ENCODE measurements around the gene THSD8. TPM values are rescaled to one million over a fixed set of nuclear protein-coding genes. Genes with fewer than 3 reads are reported as not detected.

Gene THSD8
- total RNA-seq, 1 experiment from 2014 or later: 45.8 TPM

GRCh38 chr19:12784871-12785430 lies 16.9 kb upstream of the THSD8 start:
- H3K4me1 ChIP-seq (ENCODE audit: insufficient read depth, low read length): peaks cover 6% of the 10 kb centered on the region
- no peak overlapping the region for H3K4me2 ChIP-seq (ENCODE audit: insufficient read depth, insufficient read length, low read length)
- Mint-ChIP-seq H3K27me3 (ENCODE audit: low read depth) (no peaks in the 10 kb centered on the region; the same call in 1 of the 2 replicates), H3K9me3 (no peaks in the 10 kb centered on the region), H3K4me1 (peaks cover 20 to 23% of the 10 kb centered on the region in 2 experiments), H3K36me3 (ENCODE audit: insufficient read depth in 1 of 3, low read depth in 3 of 3) (no peaks in the 10 kb centered on the region), H3K27ac (no peak overlapping the region), H3K4me3 (no peak overlapping the region)
- no peaks in the 10 kb centered on the region for H4K20me1 ChIP-seq (ENCODE audit: control insufficient read depth, insufficient read depth, insufficient read length)
- no peak overlapping the region for H2BK5ac ChIP-seq (ENCODE audit: insufficient read length, low read length)
- no peaks in the 10 kb centered on the region for H3K9me3 ChIP-seq (ENCODE audit: control insufficient read depth, low read depth, low read length)
- no CpG with 5 or more reads among the region's 5 CpGs for WGBS (ENCODE audit: extremely low coverage, insufficient read length, low lambda C conversion rate)
- H3K56ac ChIP-seq (ENCODE audit: insufficient read length, low read depth, low read length): no peak overlapping the region
- H3K4ac ChIP-seq (ENCODE audit: low read depth, low read length): no peak overlapping the region
- no peak overlapping the region for H2BK12ac ChIP-seq (ENCODE audit: insufficient read length, low read depth, low read length)
- no peak overlapping the region for H2AK5ac ChIP-seq (ENCODE audit: insufficient read length, low read length)
- H4K8ac ChIP-seq (replicated peaks; ENCODE audit: insufficient read length, low read depth, low read length): no peak overlapping the region
- no peak overlapping the region for H4K91ac ChIP-seq (ENCODE audit: insufficient read length, low read depth, low read length)
- no peaks in the 10 kb centered on the region for H3K27me3 ChIP-seq (ENCODE audit: insufficient read depth, low read length)
- H3K27ac ChIP-seq (ENCODE audit: insufficient read length, low read depth, low read length): no peak overlapping the region
- no peak overlapping the region for H2BK20ac ChIP-seq (ENCODE audit: low read depth, low read length, poor library complexity, severe bottlenecking)
- no peak overlapping the region for H4K5ac ChIP-seq (ENCODE audit: insufficient read length, low read depth, low read length)
- H2AFZ ChIP-seq (ENCODE audit: low read length): no peak overlapping the region
- H3K23ac ChIP-seq (ENCODE audit: insufficient read length, low read depth, low read length): no peak overlapping the region
- no peak overlapping the region for H3K9ac ChIP-seq (ENCODE audit: extremely low read depth, insufficient read length, low read length)
- H3K79me2 ChIP-seq (ENCODE audit: insufficient read depth, low read length): no peaks in the 10 kb centered on the region
- H2BK120ac ChIP-seq (ENCODE audit: low read depth, low read length, poor library complexity, severe bottlenecking): no peak overlapping the region
- H3K79me1 ChIP-seq (ENCODE audit: insufficient read depth, low read depth, low read length, poor library complexity, severe bottlenecking): no peaks in the 10 kb centered on the region
- H3T11ph ChIP-seq (ENCODE audit: low read length): no peak overlapping the region
- H3K18ac ChIP-seq (ENCODE audit: insufficient read length, low read depth, low read length): no peak overlapping the region
- peaks cover 14% of the 10 kb centered on the region for H3K23me2 ChIP-seq (ENCODE audit: insufficient read length, low read depth, low read length, poor library complexity, severe bottlenecking)
- no peak for TF ChIP-seq CTCF (conservative IDR thresholded peaks at IDR 0.05)
- no peak overlapping the region for H2BK15ac ChIP-seq (ENCODE audit: low read depth, low read length)
- DNase-seq: no peak
- H3K14ac ChIP-seq (ENCODE audit: insufficient read depth, low read length): no peak overlapping the region

Measured in H9 (cell line).